Measurements from ENCODE around the gene FOXA3. TPM values are rescaled to one million over a fixed set of nuclear protein-coding genes. Genes with fewer than 3 reads are reported as not detected.
A peak's percentile ranks its signal among the peaks of the same experiment; 100 is the strongest.

The FOXA3 gene
- total RNA-seq, 2 experiments from 2014 or later: 0.36 TPM; not detected in 1

- CTCF ChIA-PET: interaction anchor here (1.2 to 10.1 kb wide), 6 partner anchors 10 to 116 kb away, joined by 3 to 100 read pairs (median 5); partner anchors contain the start of genes CCDC61, FOXA3, MYPOP and SIX5
- H3K36me3 Mint-ChIP-seq (ENCODE audit: low read depth): peaks cover 6% of the 10 kb centered on the region
- DNase-seq: peak; percentile 70
- no peaks in the 10 kb centered on the region for H3K27me3 Mint-ChIP-seq
- peaks cover 22% of the 10 kb centered on the region for H3K4me1 Mint-ChIP-seq (ENCODE audit: low read depth)
- no peak for ATAC-seq
- POLR2A ChIA-PET: interaction anchor here (0.7 to 2.7 kb wide), 6 partner anchors 16 to 116 kb away, joined by 3 to 24 read pairs (median 6); partner anchors contain the start of genes CCDC61, FOXA3, MYPOP and SIX5
- TF ChIP-seq CTCF (IDR thresholded peaks at IDR 0.05): no peak
- peak overlapping the region; percentile 38 for H3K27ac Mint-ChIP-seq
- intact Hi-C loops (cut with micrococcal nuclease): no loop called here
- no peaks in the 10 kb centered on the region for H3K9me3 Mint-ChIP-seq
- H3K4me3 Mint-ChIP-seq: peak overlapping the region; percentile 84
Measured at GRCh38 chr19:45884682-45885555, 20.8 kb downstream of the FOXA3 start.

DNA sequence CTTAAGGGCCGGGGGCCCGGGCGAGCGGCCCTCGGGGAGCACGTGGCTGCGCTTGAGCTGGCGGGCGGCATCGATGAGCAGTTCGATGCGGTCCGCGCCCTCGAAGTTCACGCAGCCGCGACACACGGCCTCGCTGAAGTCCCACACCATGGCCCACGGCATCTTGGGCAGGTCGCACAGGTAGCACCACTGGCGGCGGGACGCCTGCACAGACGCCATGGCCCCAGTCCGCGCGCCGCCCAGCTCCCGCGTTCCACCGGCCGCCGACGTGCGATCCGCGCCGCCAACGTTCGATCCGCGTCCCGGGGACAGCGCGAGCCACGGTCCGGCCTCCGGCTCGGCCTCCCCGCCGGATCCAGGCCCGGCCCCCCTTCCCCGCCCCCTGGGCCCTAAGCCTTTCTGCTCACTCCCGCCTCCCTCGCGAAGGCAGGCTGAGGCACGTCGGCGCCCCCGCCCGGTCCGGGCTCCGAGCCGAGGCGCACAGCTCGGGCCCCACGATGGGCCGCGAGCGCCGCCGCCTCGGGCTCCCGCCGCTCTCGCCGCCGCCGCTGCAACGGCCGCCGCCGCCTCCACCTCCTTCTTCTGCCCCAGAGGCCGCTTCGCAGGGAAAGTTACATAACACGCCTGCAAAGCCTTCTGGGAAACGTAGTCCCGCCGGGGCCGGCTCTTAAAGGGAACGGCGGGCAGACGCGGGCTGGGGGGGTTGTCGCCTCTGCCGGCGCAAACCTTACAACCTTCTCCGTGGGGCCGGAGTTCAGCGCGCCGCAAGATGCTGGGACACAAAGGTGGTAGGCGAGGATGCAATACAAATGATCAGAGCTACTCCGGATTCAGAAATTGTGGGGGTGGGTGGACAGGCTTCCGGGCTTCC is 21.7 kb downstream of the FOXA3 start, which contains the start of gene IRF2BP1:
TSS of gene IRF2BP1 (minus strand) at position 586 of the 871 bp plus-strand sequence. CDS start at position 219, 367 bp downstream.
- H3K9me3 Mint-ChIP-seq: no peaks in the 10 kb centered on the region
- TF ChIP-seq CTCF (IDR thresholded peaks at IDR 0.05): no peak
- peak within 1 kb of the TSS; percentile 84 for H3K4me3 Mint-ChIP-seq
- peak; percentile 95 for DNase-seq
- peaks cover 6% of the 10 kb centered on the region for H3K36me3 Mint-ChIP-seq (ENCODE audit: low read depth)
- CTCF ChIA-PET: interaction anchor here (0.7 to 10.1 kb wide), 9 partner anchors 9 to 117 kb away, joined by 3 to 100 read pairs (median 5); partner anchors contain the start of genes CCDC61, FOXA3, MYPOP and SIX5
- POLR2A ChIA-PET: interaction anchor here (0.6 to 2.7 kb wide), 15 partner anchors 14 to 166 kb away, joined by 3 to 24 read pairs (median 4); partner anchors contain the start of genes CCDC61, FOXA3, MYPOP and SIX5
- intact Hi-C loops (cut with micrococcal nuclease): no loop called here
- H3K27ac Mint-ChIP-seq: peak within 1 kb of the TSS; percentile 92
- H3K27me3 Mint-ChIP-seq: no peaks in the 10 kb centered on the region
- ATAC-seq: peak; percentile 65
- peaks cover 22% of the 10 kb centered on the region for H3K4me1 Mint-ChIP-seq (ENCODE audit: low read depth)

- peak overlapping the region; percentile 92 for H3K27ac Mint-ChIP-seq
- no peaks in the 10 kb centered on the region for H3K27me3 Mint-ChIP-seq
- DNase-seq (peak; percentile 98), ATAC-seq (peak; percentile 85)
- TF ChIP-seq CTCF (IDR thresholded peaks at IDR 0.05): no peak
- intact Hi-C loops (cut with micrococcal nuclease): no loop called here
- no peaks in the 10 kb centered on the region for H3K9me3 Mint-ChIP-seq
- ChIA-PET CTCF (interaction anchor here (0.7 to 10.1 kb wide), 7 partner anchors 8 to 108 kb away, joined by 3 to 100 read pairs (median 5); partner anchors contain the start of genes CCDC61, FOXA3, MYPOP and SYMPK), POLR2A (interaction anchor here (0.6 to 2.7 kb wide), 11 partner anchors 14 to 167 kb away, joined by 3 to 24 read pairs (median 4); partner anchors contain the start of genes CCDC61, FOXA3, MYPOP and SIX5)
- peaks cover 16% of the 10 kb centered on the region for H3K4me1 Mint-ChIP-seq (ENCODE audit: low read depth)
- H3K36me3 Mint-ChIP-seq (ENCODE audit: low read depth): peaks cover 6% of the 10 kb centered on the region
- H3K4me3 Mint-ChIP-seq: peak overlapping the region; percentile 84
Measured at GRCh38 chr19:45886427-45887199, 22.5 kb downstream of the FOXA3 start.

DNA sequence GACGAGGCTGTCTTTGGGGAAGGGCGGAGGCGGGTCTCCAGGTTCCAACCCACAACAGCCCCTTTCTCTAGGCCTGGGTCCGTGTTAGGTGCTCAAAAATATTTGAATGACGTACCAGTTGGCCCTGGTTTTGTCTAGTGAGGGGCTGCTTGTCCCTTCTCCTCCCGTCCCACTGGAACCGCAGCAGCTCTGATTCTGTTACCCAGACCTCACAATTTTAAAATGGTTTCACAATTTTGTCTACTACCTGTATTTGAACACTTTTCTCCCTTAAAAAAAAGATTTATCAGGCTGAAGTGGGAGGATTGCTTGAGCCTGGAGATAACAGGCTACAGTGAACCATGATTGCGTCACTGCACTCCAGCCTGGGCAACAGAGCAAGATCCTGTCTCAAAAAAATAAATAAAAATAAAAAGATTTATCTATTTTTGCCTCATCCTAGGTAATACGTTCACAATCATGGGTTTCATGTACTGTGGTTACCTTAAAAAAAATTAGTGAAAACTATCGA is 23.1 kb downstream of the FOXA3 start:
- Mint-ChIP-seq H3K4me3 (peak overlapping the region; percentile 84), H3K36me3 (ENCODE audit: low read depth) (peaks cover 6% of the 10 kb centered on the region), H3K4me1 (ENCODE audit: low read depth) (peaks cover 13% of the 10 kb centered on the region), H3K27ac (peak overlapping the region; percentile 92), H3K9me3 (no peaks in the 10 kb centered on the region), H3K27me3 (no peaks in the 10 kb centered on the region)
- CTCF ChIA-PET: interaction anchor here (1.7 to 10.1 kb wide), 2 partner anchors 22 to 70 kb away, joined by 6 to 100 read pairs; partner anchors contain the start of genes FOXA3 and SYMPK
- ATAC-seq (no peak), DNase-seq (no peak)
- POLR2A ChIA-PET: interaction anchor here (1.0 to 2.7 kb wide), 3 partner anchors 13 to 24 kb away, joined by 4 to 24 read pairs (median 5); partner anchors contain the start of genes FOXA3, MYPOP and SYMPK
- TF ChIP-seq CTCF (IDR thresholded peaks at IDR 0.05): no peak
- intact Hi-C loops (cut with micrococcal nuclease): no loop called here
